ENCODE measurements around the gene CMTM7.

GRCh38 chr3:32482693-32483092 lies 91.0 kb downstream of the CMTM7 start:
- no peak for TF ChIP-seq CTCF (IDR thresholded peaks at IDR 0.05; ENCODE audit: low read depth, low read length, poor library complexity, severe bottlenecking)
- no peak for TF ChIP-seq EZH2phosphoT487 (IDR thresholded peaks at IDR 0.05; ENCODE audit: borderline replicate concordance, low read length)

Data from DOHH2 (cell line).